DND-41 (cell line): ENCODE results near the gene SAMD8.

Experiments used
- ATAC-seq: fragments of 200-7000 bp; cut with Tn5 transposase; 3 replicates; pipeline ENCODE4 v1.9.1; 2021; ENCODE audit warnings: low read depth; ENCODE audit not compliant: insufficient read depth
- DNase-seq: peaks from one replicate; pipeline ENCODE4 v3.0.0-alpha.2; 2020
- H2AFZ ChIP-seq: 2 replicates; pipeline ENCODE4 v1.6.0; 2012; ENCODE audit warnings: low read depth, low read length
- H3K27ac ChIP-seq: 2 replicates; pipeline ENCODE4 v1.5.1; 2012; ENCODE audit warnings: low read length, inconsistent platforms
- H3K27me3 ChIP-seq: fragments of 200-600 bp; sonication (generic); 2 replicates; pipeline ENCODE4 v1.6.0; 2012; ENCODE audit warnings: low read length, mild to moderate bottlenecking, inconsistent platforms; ENCODE audit not compliant: insufficient read depth, poor library complexity
- H3K36me3 ChIP-seq: 2 replicates; pipeline ENCODE4 v1.5.1; 2012; ENCODE audit warnings: low read length, inconsistent platforms; ENCODE audit not compliant: insufficient read depth
- H3K4me1 ChIP-seq: 2 replicates; pipeline ENCODE4 v1.5.1; 2012; ENCODE audit warnings: mild to moderate bottlenecking, low read length; ENCODE audit not compliant: insufficient read depth
- H3K4me2 ChIP-seq: 2 replicates; pipeline ENCODE4 v1.6.0; 2012; ENCODE audit warnings: mild to moderate bottlenecking, moderate library complexity, low read length, inconsistent platforms; ENCODE audit not compliant: insufficient read depth
- H3K4me3 ChIP-seq, 2 experiments: fragments of 200-600 bp in 1 of 2; shearing (Covaris generic) in 1 of 2; 2 replicates each; pipeline ENCODE4 v1.5.1; 2012 to 2016; ENCODE audit warnings: inconsistent platforms in 2 of 2, low read length in 2 of 2, mild to moderate bottlenecking in 2 of 2, low read depth in 1 of 2, moderate library complexity in 1 of 2
- H3K79me2 ChIP-seq: 2 replicates; pipeline ENCODE4 v1.6.0; 2012; ENCODE audit warnings: low read length, inconsistent platforms; ENCODE audit not compliant: insufficient read depth
- H3K9ac ChIP-seq: 2 replicates; pipeline ENCODE4 v1.6.0; 2012; ENCODE audit warnings: low read depth, mild to moderate bottlenecking, inconsistent platforms, low read length, moderate library complexity
- H3K9me3 ChIP-seq: 2 replicates; pipeline ENCODE4 v1.5.1; 2012; ENCODE audit warnings: low read length, moderate library complexity, mild to moderate bottlenecking, inconsistent platforms; ENCODE audit not compliant: insufficient read depth, severe bottlenecking
- H4K20me1 ChIP-seq: 2 replicates; pipeline ENCODE4 v1.6.0; 2012; ENCODE audit warnings: low read length; ENCODE audit not compliant: insufficient read depth
- EZH2 ChIP-seq: IDR thresholded peaks from 3 replicates; pipeline ENCODE4 v1.6.1; 2012; ENCODE audit warnings: borderline replicate concordance, low read depth, mild to moderate bottlenecking, moderate library complexity, low read length, inconsistent platforms; ENCODE audit not compliant: severe bottlenecking
- TF ChIP-seq, protein P1 (sequence below): IDR thresholded peaks from 2 replicates; pipeline ENCODE4 v1.5.1; 2012; ENCODE audit warnings: borderline replicate concordance, low read length, moderate library complexity, mild to moderate bottlenecking; ENCODE audit not compliant: poor library complexity, severe bottlenecking; ENCODE audit errors: extremely low read depth

Gene SAMD8

DNA sequence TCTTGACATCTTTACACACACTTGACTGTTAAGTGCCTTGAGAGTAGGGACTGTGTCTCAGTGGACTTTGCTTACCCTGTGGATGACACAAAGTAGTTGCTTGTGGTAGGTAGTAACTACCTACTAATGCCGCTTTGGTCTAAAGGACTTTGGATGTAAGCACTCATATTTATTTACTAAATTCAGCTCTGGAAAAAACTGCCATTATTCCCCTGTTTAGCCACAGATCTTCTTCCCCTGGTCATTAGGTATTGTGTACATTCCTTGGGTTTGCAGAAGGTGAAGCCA lies 96.3 kb downstream of the SAMD8 start:
- peaks cover 24% of the 10 kb centered on the region for H3K79me2 ChIP-seq
- no peak overlapping the region for H3K4me3 ChIP-seq
- ATAC-seq (no peak), DNase-seq (no peak)
- peaks cover 12% of the 10 kb centered on the region for H3K36me3 ChIP-seq
- H3K27ac ChIP-seq = no peak overlapping the region
- TF ChIP-seq EZH2 = no peak
- TF ChIP-seq, protein P1, sequence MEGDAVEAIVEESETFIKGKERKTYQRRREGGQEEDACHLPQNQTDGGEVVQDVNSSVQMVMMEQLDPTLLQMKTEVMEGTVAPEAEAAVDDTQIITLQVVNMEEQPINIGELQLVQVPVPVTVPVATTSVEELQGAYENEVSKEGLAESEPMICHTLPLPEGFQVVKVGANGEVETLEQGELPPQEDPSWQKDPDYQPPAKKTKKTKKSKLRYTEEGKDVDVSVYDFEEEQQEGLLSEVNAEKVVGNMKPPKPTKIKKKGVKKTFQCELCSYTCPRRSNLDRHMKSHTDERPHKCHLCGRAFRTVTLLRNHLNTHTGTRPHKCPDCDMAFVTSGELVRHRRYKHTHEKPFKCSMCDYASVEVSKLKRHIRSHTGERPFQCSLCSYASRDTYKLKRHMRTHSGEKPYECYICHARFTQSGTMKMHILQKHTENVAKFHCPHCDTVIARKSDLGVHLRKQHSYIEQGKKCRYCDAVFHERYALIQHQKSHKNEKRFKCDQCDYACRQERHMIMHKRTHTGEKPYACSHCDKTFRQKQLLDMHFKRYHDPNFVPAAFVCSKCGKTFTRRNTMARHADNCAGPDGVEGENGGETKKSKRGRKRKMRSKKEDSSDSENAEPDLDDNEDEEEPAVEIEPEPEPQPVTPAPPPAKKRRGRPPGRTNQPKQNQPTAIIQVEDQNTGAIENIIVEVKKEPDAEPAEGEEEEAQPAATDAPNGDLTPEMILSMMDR = no peak
- H3K27me3 ChIP-seq = no peaks in the 10 kb centered on the region
- H3K4me2 ChIP-seq = no peak overlapping the region
- H3K9me3 ChIP-seq = no peaks in the 10 kb centered on the region
- H4K20me1 ChIP-seq = peaks cover 12% of the 10 kb centered on the region; the same call in 1 of the 2 replicates
- no peak overlapping the region for H2AFZ ChIP-seq
- no peak overlapping the region for H3K9ac ChIP-seq
- H3K4me1 ChIP-seq = peaks cover 25% of the 10 kb centered on the region

DNA sequence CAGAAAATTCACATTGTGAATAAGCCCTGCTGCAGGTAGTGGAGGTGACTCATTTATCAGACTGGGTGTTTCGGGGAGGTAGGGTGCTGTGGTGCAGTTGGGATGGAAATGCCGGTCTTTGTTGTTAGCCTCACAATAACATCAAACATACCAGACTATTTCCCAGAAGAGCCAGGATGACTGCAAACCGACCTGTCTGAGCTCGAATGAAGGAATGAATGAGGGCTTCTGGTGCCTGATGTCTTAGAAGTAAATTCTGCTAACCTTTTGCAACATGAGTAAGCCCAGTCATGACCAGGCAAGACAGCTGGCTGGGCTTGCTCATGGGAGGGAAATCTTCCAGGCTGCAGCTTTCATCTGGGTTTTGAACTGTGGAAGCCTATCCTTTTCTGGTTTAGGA lies 96.7 kb downstream of the SAMD8 start:
- ATAC-seq (no peak), DNase-seq (no peak)
- peaks cover 28% of the 10 kb centered on the region for H3K4me1 ChIP-seq
- peaks cover 16% of the 10 kb centered on the region for H3K36me3 ChIP-seq
- H4K20me1 ChIP-seq = peaks cover 15% of the 10 kb centered on the region; the same call in 1 of the 2 replicates
- H3K27me3 ChIP-seq = no peaks in the 10 kb centered on the region
- TF ChIP-seq, protein P1 = no peak
- H2AFZ ChIP-seq = no peak overlapping the region
- no peak overlapping the region for H3K4me3 ChIP-seq
- H3K9me3 ChIP-seq = no peaks in the 10 kb centered on the region
- no peak overlapping the region for H3K4me2 ChIP-seq
- H3K9ac ChIP-seq = no peak overlapping the region
- no peak overlapping the region for H3K27ac ChIP-seq
- peaks cover 28% of the 10 kb centered on the region for H3K79me2 ChIP-seq

DNA sequence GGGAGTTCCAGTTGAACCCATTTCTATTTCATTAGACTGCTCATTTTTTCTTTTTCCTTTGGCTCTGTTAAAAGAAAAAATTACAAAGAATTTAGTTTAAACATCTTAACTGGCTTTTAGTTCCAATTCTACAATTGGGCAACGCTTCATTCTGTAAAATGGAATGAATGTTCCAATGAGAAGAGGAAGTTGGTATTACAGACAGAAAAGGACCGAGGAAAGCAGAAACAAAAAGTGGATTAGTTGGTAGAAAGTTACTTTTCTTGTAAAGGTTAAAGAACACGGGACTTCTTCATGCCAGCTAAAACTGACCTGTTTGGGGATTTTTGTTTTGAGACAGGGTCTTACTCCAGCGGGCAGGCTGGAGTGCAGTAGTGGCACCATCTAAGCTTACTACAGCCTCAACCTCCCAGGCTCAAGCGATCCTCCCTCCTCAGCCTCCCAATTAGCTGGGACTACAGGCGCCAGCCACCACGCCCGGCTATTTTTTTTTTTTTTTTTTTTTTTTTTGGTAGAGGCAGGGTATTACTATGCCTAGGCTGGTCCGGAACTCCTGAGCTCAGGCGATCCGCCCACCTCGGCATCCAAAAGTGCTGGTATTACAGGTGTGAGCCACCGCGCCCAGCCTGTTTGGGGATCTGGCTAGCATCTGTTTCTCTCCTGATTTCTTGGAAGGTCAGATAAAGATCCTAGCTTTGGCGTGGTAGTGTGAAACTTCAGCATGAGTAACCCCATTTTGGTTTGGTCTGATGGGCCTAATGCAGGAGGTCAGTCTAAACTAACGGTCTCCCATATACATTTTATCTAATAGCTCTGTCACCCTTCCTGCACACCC lies 97.8 kb downstream of the SAMD8 start:
- peak overlapping the region; percentile 81 for H3K4me2 ChIP-seq
- peak overlapping the region; percentile 18 to 73; a peak in 3 of 4 replicates for H3K4me3 ChIP-seq
- H2AFZ ChIP-seq = peak overlapping the region; percentile 89
- ATAC-seq (no peak), DNase-seq (no peak)
- H3K27me3 ChIP-seq = no peaks in the 10 kb centered on the region
- peak overlapping the region; percentile 100 for H3K27ac ChIP-seq
- peaks cover 16% of the 10 kb centered on the region; the same call in 1 of the 2 replicates for H4K20me1 ChIP-seq
- H3K4me1 ChIP-seq = peaks cover 29% of the 10 kb centered on the region
- peak overlapping the region; percentile 72 for H3K9ac ChIP-seq
- no peak for TF ChIP-seq EZH2
- TF ChIP-seq, protein P1 = no peak
- H3K9me3 ChIP-seq = no peaks in the 10 kb centered on the region
- peaks cover 25% of the 10 kb centered on the region for H3K36me3 ChIP-seq
- H3K79me2 ChIP-seq = peaks cover 37% of the 10 kb centered on the region
